HEK293 (cell line): ENCODE measurements around the gene RGS19.

Source experiments
- CTCF ChIA-PET: fragments of 350-600 bp; formaldehyde crosslinking; extraction: SDS; loops from one replicate; lab custom pipeline; 2021; ENCODE audit warnings: antibody characterized with exemption; lab: Yijun Ruan, JAX
- POLR2A ChIA-PET: fragments of 300-600 bp; formaldehyde crosslinking; extraction: SDS; loops from one replicate; lab custom pipeline; 2020; ENCODE audit warnings: antibody characterized with exemption, inconsistent platforms; lab: Yijun Ruan, JAX
- H3K27ac ChIP-seq: fragments of 200-500 bp; sonication (Bioruptor generic); 2 replicates; pipeline ENCODE4 v1.5.1; 2014; ENCODE audit warnings: low read depth, low read length, control low read depth, inconsistent platforms; ENCODE audit errors: extremely low read depth
- H3K36me3 ChIP-seq, 2 experiments: fragments of 200-500 bp in 1 of 2; sonication (Bioruptor generic) in 1 of 2; 1 replicate in 1 of 2; 2 replicates in 1 of 2; pipeline ENCODE4 v1.5.1; 2014 to 2017; ENCODE audit warnings: inconsistent platforms in 2 of 2, low read length in 2 of 2; ENCODE audit not compliant: control insufficient read depth in 2 of 2, insufficient read depth in 1 of 2
- H3K4me1 ChIP-seq: fragments of 200-500 bp; sonication (Bioruptor generic); 2 replicates; pipeline ENCODE4 v1.5.1; 2014; ENCODE audit warnings: mild to moderate bottlenecking, low read length, inconsistent platforms; ENCODE audit not compliant: control insufficient read depth, insufficient read depth
- H3K4me3 ChIP-seq: 2 replicates; pipeline ENCODE4 v1.5.1; 2011; ENCODE audit warnings: low read depth, mild to moderate bottlenecking, control low read depth, low read length, moderate library complexity
- H3K9me3 ChIP-seq: fragments of 200-500 bp; sonication (Bioruptor generic); 2 replicates; pipeline ENCODE4 v1.5.1; 2014; ENCODE audit warnings: low read depth, low read length, inconsistent platforms; ENCODE audit not compliant: control insufficient read depth, insufficient read depth
- TSHZ1 ChIP-seq: fragments of 450-650 bp; formaldehyde crosslinking; IDR thresholded peaks from 2 replicates; pipeline ENCODE4 v1.5.1; 2016; ENCODE audit warnings: missing biosample characterization, missing genetic modification characterization, borderline replicate concordance
- ZNF391 ChIP-seq: fragments of 450-650 bp; formaldehyde crosslinking; IDR thresholded peaks from 2 replicates; pipeline ENCODE4 v1.5.1; 2016; ENCODE audit warnings: low read depth, missing biosample characterization, missing genetic modification characterization, borderline replicate concordance
- ZNF433 ChIP-seq: fragments of 450-650 bp; formaldehyde crosslinking; IDR thresholded peaks from 2 replicates; pipeline ENCODE4 v1.5.1; 2016; ENCODE audit warnings: missing biosample characterization, missing genetic modification characterization, low read depth
- ZNF518A ChIP-seq: fragments of 450-650 bp; formaldehyde crosslinking; conservative IDR thresholded peaks from 2 replicates; pipeline ENCODE4 v1.5.1; 2016; ENCODE audit warnings: low read depth, missing biosample characterization, missing genetic modification characterization
- ZNF600 ChIP-seq: fragments of 450-650 bp; formaldehyde crosslinking; IDR thresholded peaks from 2 replicates; pipeline ENCODE4 v1.5.1; 2016; ENCODE audit warnings: missing biosample characterization, missing genetic modification characterization
- TF ChIP-seq, protein P1 (sequence below): fragments of 450-650 bp; formaldehyde crosslinking; IDR thresholded peaks from 2 replicates; pipeline ENCODE4 v1.5.1; 2016; ENCODE audit warnings: missing biosample characterization, missing genetic modification characterization
- TF ChIP-seq, protein P2 (sequence below): fragments of 450-650 bp; formaldehyde crosslinking; IDR thresholded peaks from 2 replicates; pipeline ENCODE4 v1.5.1; 2016; ENCODE audit warnings: missing biosample characterization, missing genetic modification characterization

The RGS19 gene

DNA sequence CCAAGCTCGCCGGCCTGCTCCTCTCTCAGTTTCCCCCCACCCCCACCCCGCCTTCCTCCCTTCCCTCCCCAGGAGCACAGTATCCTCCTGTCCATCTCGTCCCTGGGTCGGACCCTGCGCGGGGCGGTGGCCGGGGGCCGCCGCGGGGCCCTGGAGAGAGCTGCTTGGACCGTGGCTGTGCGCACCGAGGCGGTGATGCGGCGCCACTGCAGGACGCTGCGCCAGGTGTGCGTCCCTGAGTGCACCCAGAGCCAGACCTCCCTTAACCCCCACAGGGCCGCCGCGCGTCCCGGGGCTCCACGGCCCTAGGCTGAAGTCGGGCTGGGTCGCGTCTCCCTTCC lies 41.1 kb downstream of the RGS19 start:
- Histone ChIP-seq H3K4me1 (peaks cover 7% of the 10 kb centered on the region; the same call in 1 of the 2 replicates), H3K27ac (peak overlapping the region; percentile 3; the same call in 1 of the 2 replicates)

More for the DNA sequence above, 41.1 kb downstream of the RGS19 start:
- ChIA-PET POLR2A (interaction anchor here (1.0 to 2.9 kb wide), 5 partner anchors 24 to 82 kb away, joined by 3 to 11 read pairs (median 4); partner anchors contain the start of genes LKAAEAR1, PRPF6, TCEA2 and UCKL1), CTCF (interaction anchor here (0.7 to 4.4 kb wide), 19 partner anchors 10 to 557 kb away, joined by 3 to 39 read pairs (median 4); partner anchors contain the start of genes LKAAEAR1, PRPF6, RGS19 and SAMD10)
- Histone ChIP-seq H3K9me3 (no peaks in the 10 kb centered on the region), H3K36me3 (peaks cover 0 to 19% of the 10 kb centered on the region in 2 experiments; a peak in 2 of 3 replicates), H3K4me3 (no peak overlapping the region)
- TF ChIP-seq ZNF391 (tag by site-specific recombination) (no peak), TSHZ1 (tag by site-specific recombination) (no peak), ZNF433 (tag by site-specific recombination) (no peak), ZNF518A (no peak), ZNF600 (tag by site-specific recombination) (no peak)
- TF ChIP-seq, protein P1, sequence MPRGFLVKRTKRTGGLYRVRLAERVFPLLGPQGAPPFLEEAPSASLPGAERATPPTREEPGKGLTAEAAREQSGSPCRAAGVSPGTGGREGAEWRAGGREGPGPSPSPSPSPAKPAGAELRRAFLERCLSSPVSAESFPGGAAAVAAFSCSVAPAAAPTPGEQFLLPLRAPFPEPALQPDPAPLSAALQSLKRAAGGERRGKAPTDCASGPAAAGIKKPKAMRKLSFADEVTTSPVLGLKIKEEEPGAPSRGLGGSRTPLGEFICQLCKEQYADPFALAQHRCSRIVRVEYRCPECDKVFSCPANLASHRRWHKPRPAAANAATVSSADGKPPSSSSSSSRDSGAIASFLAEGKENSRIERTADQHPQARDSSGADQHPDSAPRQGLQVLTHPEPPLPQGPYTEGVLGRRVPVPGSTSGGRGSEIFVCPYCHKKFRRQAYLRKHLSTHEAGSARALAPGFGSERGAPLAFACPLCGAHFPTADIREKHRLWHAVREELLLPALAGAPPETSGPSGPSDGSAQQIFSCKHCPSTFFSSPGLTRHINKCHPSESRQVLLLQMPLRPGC (tag by site-specific recombination), result no peak
- TF ChIP-seq, protein P2, sequence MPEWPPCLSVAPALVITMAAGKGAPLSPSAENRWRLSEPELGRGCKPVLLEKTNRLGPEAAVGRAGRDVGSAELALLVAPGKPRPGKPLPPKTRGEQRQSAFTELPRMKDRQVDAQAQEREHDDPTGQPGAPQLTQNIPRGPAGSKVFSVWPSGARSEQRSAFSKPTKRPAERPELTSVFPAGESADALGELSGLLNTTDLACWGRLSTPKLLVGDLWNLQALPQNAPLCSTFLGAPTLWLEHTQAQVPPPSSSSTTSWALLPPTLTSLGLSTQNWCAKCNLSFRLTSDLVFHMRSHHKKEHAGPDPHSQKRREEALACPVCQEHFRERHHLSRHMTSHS (tag by site-specific recombination), result no peak
